ENCODE results near the gene ZNF777. TPM values are rescaled to one million over a fixed set of nuclear protein-coding genes. Genes with fewer than 3 reads are reported as not detected.

ZNF777 gene
- total RNA-seq, 1 donor from 2014 or later = 17.6 TPM

DNA sequence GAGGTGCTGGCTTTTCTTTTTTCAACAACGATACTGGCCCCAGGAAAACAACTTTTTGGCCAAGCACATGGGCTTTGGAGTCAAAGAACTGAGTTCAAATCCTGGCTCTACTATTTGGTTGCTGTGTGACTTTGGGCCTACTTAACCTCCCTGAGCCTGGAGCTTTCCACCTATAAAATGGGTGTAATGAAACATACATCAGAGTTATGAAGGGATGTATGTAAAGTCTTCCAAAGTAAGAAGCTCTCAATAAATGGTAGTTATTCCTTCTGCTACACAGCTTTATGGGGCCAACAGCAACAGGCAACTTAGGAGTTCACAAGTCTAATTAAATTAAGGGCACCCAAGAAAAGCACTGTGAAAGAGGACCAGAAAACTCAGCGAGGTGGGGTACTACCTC is 33.0 kb downstream of the ZNF777 start:
- TF ChIP-seq, protein P1, sequence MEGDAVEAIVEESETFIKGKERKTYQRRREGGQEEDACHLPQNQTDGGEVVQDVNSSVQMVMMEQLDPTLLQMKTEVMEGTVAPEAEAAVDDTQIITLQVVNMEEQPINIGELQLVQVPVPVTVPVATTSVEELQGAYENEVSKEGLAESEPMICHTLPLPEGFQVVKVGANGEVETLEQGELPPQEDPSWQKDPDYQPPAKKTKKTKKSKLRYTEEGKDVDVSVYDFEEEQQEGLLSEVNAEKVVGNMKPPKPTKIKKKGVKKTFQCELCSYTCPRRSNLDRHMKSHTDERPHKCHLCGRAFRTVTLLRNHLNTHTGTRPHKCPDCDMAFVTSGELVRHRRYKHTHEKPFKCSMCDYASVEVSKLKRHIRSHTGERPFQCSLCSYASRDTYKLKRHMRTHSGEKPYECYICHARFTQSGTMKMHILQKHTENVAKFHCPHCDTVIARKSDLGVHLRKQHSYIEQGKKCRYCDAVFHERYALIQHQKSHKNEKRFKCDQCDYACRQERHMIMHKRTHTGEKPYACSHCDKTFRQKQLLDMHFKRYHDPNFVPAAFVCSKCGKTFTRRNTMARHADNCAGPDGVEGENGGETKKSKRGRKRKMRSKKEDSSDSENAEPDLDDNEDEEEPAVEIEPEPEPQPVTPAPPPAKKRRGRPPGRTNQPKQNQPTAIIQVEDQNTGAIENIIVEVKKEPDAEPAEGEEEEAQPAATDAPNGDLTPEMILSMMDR (conservative IDR thresholded peaks at IDR 0.05) = no peak
- H3K27ac Mint-ChIP-seq = no peak overlapping the region
- H3K36me3 Mint-ChIP-seq = peaks cover 15% of the 10 kb centered on the region
- no peaks in the 10 kb centered on the region for H3K9me3 Mint-ChIP-seq
- no peak for DNase-seq (ENCODE audit: extremely low spot score, unreplicated experiment)
- H3K27me3 Mint-ChIP-seq = no peaks in the 10 kb centered on the region
- no peak overlapping the region for H3K4me3 Mint-ChIP-seq
- H3K4me1 Mint-ChIP-seq (ENCODE audit: unreplicated experiment) = peaks cover 7% of the 10 kb centered on the region

DNA sequence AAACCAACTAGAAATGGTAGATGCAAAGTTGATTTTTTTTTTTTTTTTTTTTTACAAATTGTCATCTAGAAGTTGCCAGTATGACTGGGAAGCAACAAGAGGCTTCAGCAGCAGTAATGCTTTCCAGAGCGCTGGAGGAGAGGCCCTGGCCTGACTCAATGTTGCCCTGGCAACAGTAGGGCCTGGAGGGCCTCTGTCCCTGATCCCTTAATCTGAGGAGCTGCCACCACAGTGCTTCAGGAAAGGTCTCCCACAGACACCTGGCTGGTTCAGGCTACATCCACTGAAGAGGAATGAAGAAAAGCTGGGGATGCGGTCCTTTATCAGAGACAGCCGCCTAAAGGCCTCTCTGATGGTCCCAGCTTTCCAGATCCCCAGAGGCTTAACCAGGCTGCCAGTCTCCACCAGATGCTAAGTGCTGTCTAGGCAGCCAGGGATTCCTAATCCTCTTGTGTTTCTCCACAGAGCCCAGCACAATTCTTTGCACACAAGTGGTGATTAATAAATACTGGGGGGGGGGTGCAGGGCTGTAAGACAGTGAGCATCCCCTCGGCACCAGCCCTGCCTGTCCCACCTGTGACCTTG is 33.7 kb downstream of the ZNF777 start:
- H3K9me3 Mint-ChIP-seq = no peaks in the 10 kb centered on the region
- DNase-seq (ENCODE audit: extremely low spot score, unreplicated experiment) = no peak
- H3K27me3 Mint-ChIP-seq = no peaks in the 10 kb centered on the region
- H3K4me1 Mint-ChIP-seq (ENCODE audit: unreplicated experiment) = peaks cover 7% of the 10 kb centered on the region
- H3K4me3 Mint-ChIP-seq = no peak overlapping the region
- TF ChIP-seq, protein P1 (conservative IDR thresholded peaks at IDR 0.05) = no peak
- H3K27ac Mint-ChIP-seq = no peak overlapping the region
- peaks cover 12% of the 10 kb centered on the region for H3K36me3 Mint-ChIP-seq

DNA sequence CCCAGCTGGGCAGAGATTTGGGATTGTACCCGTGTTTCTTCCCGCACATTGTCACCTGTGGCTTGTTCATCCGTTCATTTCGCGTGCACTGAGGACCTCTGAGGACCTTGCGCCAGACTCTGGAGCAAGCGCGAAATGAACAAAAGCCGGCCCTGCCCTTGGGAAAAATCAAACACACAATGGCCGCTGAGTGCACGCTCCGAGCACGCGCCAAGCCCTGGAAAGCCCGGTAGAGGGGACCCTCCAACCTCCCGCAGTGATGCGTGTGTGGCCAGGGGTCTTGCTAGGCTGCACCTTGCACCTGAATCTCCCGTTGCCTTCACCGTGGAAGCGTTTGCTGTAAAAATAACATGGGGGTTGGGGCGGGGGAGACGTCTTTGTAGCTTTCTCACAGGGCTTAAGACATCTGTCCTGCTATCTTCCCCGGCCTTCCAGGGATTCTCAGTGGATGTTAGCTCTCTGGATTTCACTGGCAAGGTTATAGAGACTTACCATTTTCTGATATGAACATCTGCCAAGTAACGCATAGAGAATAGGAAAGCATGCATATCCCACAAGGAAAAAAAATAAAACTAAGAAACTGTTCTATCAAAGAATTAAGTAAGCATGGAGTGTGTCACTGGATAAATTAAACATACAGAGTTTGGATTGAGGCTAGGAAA is 37.3 kb downstream of the ZNF777 start:
- no peak overlapping the region for H3K27ac Mint-ChIP-seq
- H3K36me3 Mint-ChIP-seq = no peaks in the 10 kb centered on the region
- no peaks in the 10 kb centered on the region for H3K4me1 Mint-ChIP-seq (ENCODE audit: unreplicated experiment)
- no peaks in the 10 kb centered on the region for H3K27me3 Mint-ChIP-seq
- peak overlapping the region; percentile 5 for H3K4me3 Mint-ChIP-seq
- no peak for DNase-seq (ENCODE audit: extremely low spot score, unreplicated experiment)
- TF ChIP-seq, protein P1 (conservative IDR thresholded peaks at IDR 0.05) = no peak
- no peaks in the 10 kb centered on the region for H3K9me3 Mint-ChIP-seq

DNA sequence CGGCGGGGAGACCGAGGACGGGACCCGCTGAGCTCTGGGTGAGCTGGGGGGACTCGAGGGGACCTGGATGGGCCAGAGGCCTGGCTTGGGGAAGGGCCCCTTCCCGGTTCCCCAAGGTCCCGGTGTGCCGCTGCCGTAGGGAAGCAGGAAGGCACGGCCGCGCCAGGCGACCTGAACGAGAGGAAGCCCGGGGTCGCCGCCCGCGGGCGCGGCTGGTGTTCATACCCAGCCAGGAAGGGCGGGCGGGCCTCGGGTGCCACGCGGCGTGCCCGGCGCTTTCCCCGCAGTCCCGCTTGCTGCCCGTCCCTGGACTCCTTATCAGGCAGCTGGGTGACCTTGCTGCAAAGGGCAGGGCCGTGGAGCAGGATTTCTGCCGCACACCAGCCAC is 38.0 kb downstream of the ZNF777 start:
- TF ChIP-seq, protein P1 (conservative IDR thresholded peaks at IDR 0.05) = no peak
- Mint-ChIP-seq H3K27ac (no peak overlapping the region), H3K9me3 (no peaks in the 10 kb centered on the region), H3K4me3 (peak overlapping the region; percentile 5), H3K36me3 (no peaks in the 10 kb centered on the region), H3K4me1 (ENCODE audit: unreplicated experiment) (no peaks in the 10 kb centered on the region), H3K27me3 (no peaks in the 10 kb centered on the region)
- DNase-seq (ENCODE audit: extremely low spot score, unreplicated experiment) = no peak

DNA sequence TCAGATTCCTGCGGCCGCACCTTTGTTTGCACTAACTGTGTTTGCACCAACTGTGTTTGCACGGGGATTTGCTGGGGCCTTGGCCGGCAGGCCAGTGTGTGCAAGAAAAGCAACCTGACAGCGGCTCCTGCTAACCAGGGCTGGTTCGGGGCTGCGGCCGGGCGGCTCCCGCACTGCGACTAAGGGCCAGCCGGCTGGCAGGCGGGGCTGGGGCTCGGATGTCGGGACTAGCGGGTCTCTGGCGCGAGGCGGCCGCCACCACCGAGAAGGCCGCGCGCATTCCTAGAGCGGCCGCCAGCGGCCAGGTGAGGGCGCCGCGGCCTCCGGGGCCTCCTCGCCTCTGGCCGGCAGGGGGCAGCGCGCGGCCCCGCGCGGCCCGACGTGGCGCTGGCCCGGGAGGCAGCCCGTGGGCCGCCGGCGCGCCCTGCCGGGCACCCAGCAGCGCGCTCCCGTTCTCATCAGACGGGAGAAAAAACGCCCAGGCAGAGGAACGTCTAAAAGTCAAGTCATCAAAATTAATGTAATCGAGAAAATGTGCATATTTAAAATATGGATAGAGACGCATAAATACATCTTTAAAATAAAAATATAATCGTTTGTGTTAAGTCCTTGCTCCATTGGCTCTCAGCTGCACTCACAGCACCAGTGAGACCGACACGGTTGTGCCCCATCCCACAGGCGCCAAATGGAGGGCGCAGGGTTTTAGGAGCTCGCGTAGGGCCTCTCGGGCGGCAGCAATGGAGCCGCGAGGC is 38.5 kb downstream of the ZNF777 start:
- H3K36me3 Mint-ChIP-seq = no peaks in the 10 kb centered on the region
- no peaks in the 10 kb centered on the region for H3K4me1 Mint-ChIP-seq (ENCODE audit: unreplicated experiment)
- peak overlapping the region; percentile 86 for H3K27ac Mint-ChIP-seq
- H3K27me3 Mint-ChIP-seq = no peaks in the 10 kb centered on the region
- TF ChIP-seq, protein P1 (conservative IDR thresholded peaks at IDR 0.05) = peak; percentile 70
- H3K9me3 Mint-ChIP-seq = no peaks in the 10 kb centered on the region
- H3K4me3 Mint-ChIP-seq = peak overlapping the region; percentile 86
- peak; percentile 80 for DNase-seq (ENCODE audit: extremely low spot score, unreplicated experiment)
